HCT116 (cell line): ENCODE results near the gene NOP53.
A peak's percentile ranks its signal among the peaks of the same experiment; 100 is the strongest.

Experiments
- ELF1 ChIP-seq: IDR thresholded peaks from 2 replicates; pipeline ENCODE4 v1.6.1; 2012; ENCODE audit warnings: low read depth, borderline replicate concordance
- EZH2 ChIP-seq: fragments of 200-600 bp; sonication (generic); IDR thresholded peaks from 2 replicates; pipeline ENCODE4 v1.6.1; 2017; ENCODE audit warnings: antibody characterized with exemption, mixed run types
- POLR2A ChIP-seq: IDR thresholded peaks from 2 replicates; pipeline ENCODE4 v1.7.0; 2011; ENCODE audit warnings: borderline replicate concordance; ENCODE audit not compliant: insufficient read depth, insufficient read length; ENCODE audit errors: extremely low read depth
- POLR2AphosphoS5 ChIP-seq: IDR thresholded peaks from 2 replicates; pipeline ENCODE4 v1.6.1; 2011; ENCODE audit warnings: mild to moderate bottlenecking, low read depth, low read length, moderate library complexity
- SIN3A ChIP-seq: IDR thresholded peaks from 2 replicates; pipeline ENCODE4 v1.6.1; 2012; ENCODE audit warnings: low read depth
- SRF ChIP-seq: IDR thresholded peaks from 2 replicates; pipeline ENCODE4 v1.6.1; 2012; ENCODE audit warnings: low read depth
- TCF7L2 ChIP-seq: IDR thresholded peaks from 2 replicates; pipeline ENCODE4 v1.7.0; 2011; ENCODE audit warnings: borderline replicate concordance, inconsistent platforms; ENCODE audit not compliant: insufficient read depth, insufficient read length; ENCODE audit errors: extremely low read depth
- YY1 ChIP-seq: IDR thresholded peaks from 2 replicates; pipeline ENCODE4 v1.6.1; 2011; ENCODE audit warnings: low read length, low read depth, moderate library complexity, mild to moderate bottlenecking; ENCODE audit not compliant: insufficient replicate concordance; ENCODE audit errors: extremely low read depth
- ZNF274 ChIP-seq: fragments of 200-500 bp; sonication (Bioruptor generic); IDR thresholded peaks from 2 replicates; pipeline ENCODE4 v1.6.1; 2014; ENCODE audit warnings: mild to moderate bottlenecking, low read depth, low read length, inconsistent platforms
- TF ChIP-seq, protein P1 (sequence below), 3 experiments: fragments of 200-600 bp in 1 of 3; sonication (generic) in 1 of 3; IDR thresholded peaks in 2 of 3; conservative IDR thresholded peaks in 1 of 3; 2 replicates each; pipeline ENCODE4 v1.5.1; 2012 to 2017; ENCODE audit warnings: low read depth in 2 of 3, low read length in 2 of 3, antibody characterized with exemption in 1 of 3, borderline replicate concordance in 1 of 3, control low read depth in 1 of 3, mild to moderate bottlenecking in 1 of 3, mixed read lengths in 1 of 3, mixed run types in 1 of 3, moderate library complexity in 1 of 3; ENCODE audit not compliant: insufficient read depth in 1 of 3
- TF ChIP-seq, protein P2 (sequence below): IDR thresholded peaks from 2 replicates; pipeline ENCODE4 v1.6.1; 2012

DNA sequence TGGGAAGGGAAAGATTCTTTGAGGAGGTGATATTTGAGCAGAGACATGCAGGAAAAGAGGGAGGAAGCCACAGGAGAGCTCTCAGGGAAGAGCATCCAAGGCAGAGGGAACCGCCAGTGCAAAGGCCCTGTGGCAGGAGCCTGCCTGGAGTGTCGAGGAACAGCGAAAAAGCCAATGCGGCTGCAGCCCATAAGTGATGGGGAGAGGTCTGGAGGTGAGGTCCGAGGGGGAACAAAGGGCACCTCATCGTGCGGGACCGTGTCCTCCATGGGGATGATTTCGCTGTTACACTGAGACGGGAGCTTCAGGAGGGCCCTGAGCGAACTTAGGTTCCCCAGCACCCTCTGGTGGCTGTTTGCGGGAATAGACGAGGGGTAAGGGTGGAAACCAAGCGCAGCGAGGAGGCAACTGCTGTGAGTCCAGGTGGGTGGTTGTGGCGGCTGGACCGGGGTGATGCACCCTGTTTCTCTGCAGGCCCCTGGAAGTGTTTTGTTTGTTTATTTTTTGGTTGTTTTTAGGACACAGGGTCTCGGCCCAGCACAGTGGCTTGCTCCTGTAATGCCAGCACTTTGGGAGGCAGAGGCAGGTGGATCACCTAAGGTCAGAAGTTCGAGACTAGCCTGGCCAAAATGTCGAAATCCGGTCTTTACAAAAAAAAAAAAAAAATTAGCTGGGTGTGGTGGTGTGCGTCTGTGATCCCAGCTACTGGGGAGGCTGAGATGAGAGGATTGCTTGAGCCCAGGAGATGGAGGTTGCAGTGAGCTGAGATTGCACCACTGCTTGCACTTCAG is 38.0 kb upstream of the NOP53 start:
- TF ChIP-seq ZNF274 (no peak), SIN3A (no peak), ELF1 (no peak), POLR2A (no peak), YY1 (peak; percentile 71), EZH2 (no peak), TCF7L2 (no peak), SRF (no peak), POLR2AphosphoS5 (peak; percentile 11; the same call in 1 of the 2 replicates)
- TF ChIP-seq, protein P1, sequence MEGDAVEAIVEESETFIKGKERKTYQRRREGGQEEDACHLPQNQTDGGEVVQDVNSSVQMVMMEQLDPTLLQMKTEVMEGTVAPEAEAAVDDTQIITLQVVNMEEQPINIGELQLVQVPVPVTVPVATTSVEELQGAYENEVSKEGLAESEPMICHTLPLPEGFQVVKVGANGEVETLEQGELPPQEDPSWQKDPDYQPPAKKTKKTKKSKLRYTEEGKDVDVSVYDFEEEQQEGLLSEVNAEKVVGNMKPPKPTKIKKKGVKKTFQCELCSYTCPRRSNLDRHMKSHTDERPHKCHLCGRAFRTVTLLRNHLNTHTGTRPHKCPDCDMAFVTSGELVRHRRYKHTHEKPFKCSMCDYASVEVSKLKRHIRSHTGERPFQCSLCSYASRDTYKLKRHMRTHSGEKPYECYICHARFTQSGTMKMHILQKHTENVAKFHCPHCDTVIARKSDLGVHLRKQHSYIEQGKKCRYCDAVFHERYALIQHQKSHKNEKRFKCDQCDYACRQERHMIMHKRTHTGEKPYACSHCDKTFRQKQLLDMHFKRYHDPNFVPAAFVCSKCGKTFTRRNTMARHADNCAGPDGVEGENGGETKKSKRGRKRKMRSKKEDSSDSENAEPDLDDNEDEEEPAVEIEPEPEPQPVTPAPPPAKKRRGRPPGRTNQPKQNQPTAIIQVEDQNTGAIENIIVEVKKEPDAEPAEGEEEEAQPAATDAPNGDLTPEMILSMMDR (IDR thresholded peaks at IDR 0.05 in 2 of 3, conservative IDR thresholded peaks at IDR 0.05 in 1 of 3; ENCODE audit: borderline replicate concordance in 1 of 3, insufficient read depth in 1 of 3, low read depth in 2 of 3, low read length in 2 of 3), result peak; percentile 86 to 93 (median 92)
- TF ChIP-seq, protein P2, sequence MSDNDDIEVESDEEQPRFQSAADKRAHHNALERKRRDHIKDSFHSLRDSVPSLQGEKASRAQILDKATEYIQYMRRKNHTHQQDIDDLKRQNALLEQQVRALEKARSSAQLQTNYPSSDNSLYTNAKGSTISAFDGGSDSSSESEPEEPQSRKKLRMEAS, result 0 out of 2 replicates have a peak, but pooled peaks have one; percentile 29
